GM23338 (cell line): ENCODE results near the gene ADPRHL1. TPM values are rescaled to one million over a fixed set of nuclear protein-coding genes. Genes with fewer than 3 reads are reported as not detected.

ENCODE experiments used
- ATAC-seq: fragments of 200-7000 bp; cut with Tn5 transposase; 3 replicates; pipeline ENCODE4 v1.9.1; 2020
- DNase-seq: peaks from one replicate; pipeline ENCODE4 v3.0.0-alpha.2; 2015; ENCODE audit warnings: low spot score
- H2AFZ ChIP-seq: fragments of 200-600 bp; sonication (generic); 2 replicates; pipeline ENCODE4 v1.8.0; 2016; ENCODE audit warnings: antibody characterized with exemption, mild to moderate bottlenecking, moderate library complexity
- H3F3A ChIP-seq: fragments of 200-600 bp; sonication (generic); replicated peaks from 2 replicates; pipeline ENCODE4 v1.8.0; 2017; ENCODE audit warnings: antibody characterized with exemption, mixed run types, low read depth
- H3K27ac ChIP-seq: fragments of 200-600 bp; sonication (generic); 2 replicates; pipeline ENCODE4 v1.6.1; 2016; ENCODE audit warnings: low read depth
- H3K27me3 ChIP-seq: fragments of 200-600 bp; sonication (generic); 2 replicates; pipeline ENCODE4 v1.8.0; 2016; ENCODE audit warnings: mild to moderate bottlenecking, mixed run types, moderate library complexity; ENCODE audit not compliant: insufficient read depth
- H3K36me3 ChIP-seq: fragments of 200-600 bp; sonication (generic); 2 replicates; pipeline ENCODE4 v1.8.0; 2016; ENCODE audit warnings: mild to moderate bottlenecking; ENCODE audit not compliant: insufficient read depth
- H3K4me1 ChIP-seq: fragments of 200-600 bp; sonication (generic); 2 replicates; pipeline ENCODE4 v1.8.0; 2016; ENCODE audit warnings: mild to moderate bottlenecking, moderate library complexity; ENCODE audit not compliant: insufficient read depth
- H3K4me2 ChIP-seq: fragments of 200-600 bp; sonication (generic); 2 replicates; pipeline ENCODE4 v1.7.1; 2017; ENCODE audit warnings: mixed run types
- H3K4me3 ChIP-seq: fragments of 200-600 bp; sonication (generic); 2 replicates; pipeline ENCODE4 v1.6.1; 2016; ENCODE audit warnings: mixed run types
- H3K79me2 ChIP-seq: fragments of 200-600 bp; sonication (generic); replicated peaks from 2 replicates; pipeline ENCODE4 v1.8.0; 2017; ENCODE audit warnings: mild to moderate bottlenecking; ENCODE audit not compliant: insufficient read depth
- H3K9me2 ChIP-seq: fragments of 200-600 bp; sonication (generic); 2 replicates; pipeline ENCODE4 v1.8.0; 2017; ENCODE audit not compliant: insufficient read depth
- H4K20me1 ChIP-seq: fragments of 200-600 bp; sonication (generic); replicated peaks from 2 replicates; pipeline ENCODE4 v1.8.0; 2017; ENCODE audit warnings: mild to moderate bottlenecking; ENCODE audit not compliant: insufficient read depth
- H3K27ac Mint-ChIP-seq: 2 replicates; pipeline ENCODE4 v1.8.0; 2020; ENCODE audit warnings: inconsistent platforms, mild to moderate bottlenecking, moderate library complexity, mixed read lengths
- H3K27me3 Mint-ChIP-seq: 3 replicates; pipeline ENCODE4 v1.8.0; 2022; ENCODE audit warnings: low read depth, mild to moderate bottlenecking, moderate library complexity, mixed read lengths, inconsistent platforms; ENCODE audit not compliant: insufficient read depth, poor library complexity
- H3K36me3 Mint-ChIP-seq: 3 replicates; pipeline ENCODE4 v1.8.0; 2021; ENCODE audit warnings: low read depth, mild to moderate bottlenecking, inconsistent platforms, moderate library complexity, mixed read lengths
- H3K4me1 Mint-ChIP-seq: 3 replicates; pipeline ENCODE4 v1.8.0; 2020; ENCODE audit warnings: mild to moderate bottlenecking, inconsistent platforms, mixed read lengths
- H3K4me3 Mint-ChIP-seq: 3 replicates; pipeline ENCODE4 v1.8.0; 2021; ENCODE audit warnings: moderate library complexity, mild to moderate bottlenecking, inconsistent platforms, mixed read lengths
- H3K9me3 Mint-ChIP-seq: 3 replicates; pipeline ENCODE4 v1.8.0; 2020; ENCODE audit warnings: moderate library complexity, mild to moderate bottlenecking, inconsistent platforms, mixed read lengths
- CREB1 ChIP-seq: fragments of 250-450 bp; sonication (Bioruptor Pico); IDR thresholded peaks from 2 replicates; pipeline ENCODE4 v1.5.0; 2020; ENCODE audit warnings: low read depth, mild to moderate bottlenecking, moderate library complexity
- CTCF ChIP-seq, 2 experiments: fragments of 200-600 bp in 1 of 2; sonication (generic) in 1 of 2; conservative IDR thresholded peaks; 2 replicates each; pipeline versions ENCODE4 v1.5.1 to v1.6.1; 2016 to 2017; ENCODE audit warnings: antibody characterized with exemption in 2 of 2, low read depth in 2 of 2, mild to moderate bottlenecking in 2 of 2, moderate library complexity in 1 of 2
- ETS1 ChIP-seq: IDR thresholded peaks from 2 replicates; pipeline ENCODE4 v1.6.1; 2016; ENCODE audit warnings: antibody characterized with exemption
- EZH2 ChIP-seq: fragments of 200-600 bp; sonication (generic); IDR thresholded peaks from one replicate; pipeline ENCODE4 v1.8.0; 2017; ENCODE audit warnings: antibody characterized with exemption, mild to moderate bottlenecking, low read depth; ENCODE audit not compliant: unreplicated experiment
- EZH2phosphoT487 ChIP-seq: fragments of 200-600 bp; sonication (generic); IDR thresholded peaks from one replicate; pipeline ENCODE4 v1.8.1; 2018; ENCODE audit warnings: antibody characterized with exemption; ENCODE audit not compliant: unreplicated experiment
- JUNB ChIP-seq: IDR thresholded peaks from one replicate; pipeline ENCODE4 v1.6.1; 2016; ENCODE audit warnings: antibody characterized with exemption; ENCODE audit not compliant: unreplicated experiment
- NANOG ChIP-seq: IDR thresholded peaks from 2 replicates; pipeline ENCODE4 v1.6.1; 2016; ENCODE audit warnings: antibody characterized with exemption, borderline replicate concordance
- POLR2AphosphoS5 ChIP-seq: IDR thresholded peaks from 2 replicates; pipeline ENCODE4 v1.6.1; 2016; ENCODE audit warnings: antibody characterized with exemption, low read depth
- REST ChIP-seq: IDR thresholded peaks from one replicate; pipeline ENCODE4 v1.6.1; 2018; ENCODE audit warnings: antibody characterized with exemption; ENCODE audit not compliant: unreplicated experiment
- STAT1 ChIP-seq: IDR thresholded peaks from one replicate; pipeline ENCODE4 v1.6.1; 2016; ENCODE audit warnings: antibody characterized with exemption; ENCODE audit not compliant: unreplicated experiment
- ZNF114 ChIP-seq: fragments of 250-450 bp; sonication (Bioruptor Pico); IDR thresholded peaks from 2 replicates; pipeline ENCODE4 v1.5.0; 2020; ENCODE audit warnings: mild to moderate bottlenecking, moderate library complexity
- ZNF331 ChIP-seq: fragments of 250-450 bp; sonication (Bioruptor Pico); IDR thresholded peaks from 2 replicates; pipeline ENCODE4 v1.5.0; 2020; ENCODE audit warnings: low read depth, mild to moderate bottlenecking, moderate library complexity
- ZNF462 ChIP-seq: fragments of 250-450 bp; sonication (Bioruptor Pico); IDR thresholded peaks from 2 replicates; pipeline ENCODE4 v1.5.0; 2020; ENCODE audit warnings: mild to moderate bottlenecking, moderate library complexity
- polyA plus RNA-seq: library from polyadenylated mRNA; unstranded; fragments of >200 nt; fragmentation: Nextera tagmentation; extraction: Ambion mirVana; gene quantifications from 2 replicates; pipeline ENCODE4 v1.2.1, GENCODE V29; 2016
- total RNA-seq: library from RNA; depleted of rRNA; stranded (reverse); fragments of >200 nt; shearing (Covaris generic); gene quantifications from 2 replicates; pipeline ENCODE4 v1.2.3, GENCODE V29; 2014

ADPRHL1 gene
- total and polyA plus RNA-seq, 2 experiments from 2014 or later, result 0.80 to 1.0 TPM

- H3K27ac Mint-ChIP-seq, result no peak overlapping the region
- TF ChIP-seq NANOG (no peak), ZNF331 (CRISPR knock-in tag) (no peak), REST (no peak), ZNF114 (no peak), STAT1 (no peak), CTCF (conservative IDR thresholded peaks at IDR 0.05; ENCODE audit: low read depth in 2 of 2) (no peak), ZNF462 (CRISPR knock-in tag) (no peak), EZH2 (no peak), ETS1 (no peak), CREB1 (no peak), EZH2phosphoT487 (no peak), JUNB (no peak), POLR2AphosphoS5 (no peak)
- H3F3A ChIP-seq, result peaks cover 11% of the 10 kb centered on the region; the same call in 1 of the 2 replicates
- H3K27ac ChIP-seq, result no peak overlapping the region
- DNase-seq (no peak), ATAC-seq (no peak)
- H3K4me1 Mint-ChIP-seq, result peaks cover 4% of the 10 kb centered on the region; the same call in 1 of the 3 replicates
- H3K9me3 Mint-ChIP-seq, result no peaks in the 10 kb centered on the region; the same call in 2 of the 3 replicates
- no peaks in the 10 kb centered on the region for H3K79me2 ChIP-seq
- H3K4me2 ChIP-seq, result no peak overlapping the region
- no peaks in the 10 kb centered on the region for H3K4me1 ChIP-seq
- H3K36me3 ChIP-seq, result no peaks in the 10 kb centered on the region
- H3K4me3 Mint-ChIP-seq, result no peak overlapping the region
- no peak overlapping the region for H2AFZ ChIP-seq
- H3K4me3 ChIP-seq, result no peak overlapping the region
- no peaks in the 10 kb centered on the region for H3K9me2 ChIP-seq
- H3K36me3 Mint-ChIP-seq, result peaks cover 12% of the 10 kb centered on the region
- H4K20me1 ChIP-seq, result no peaks in the 10 kb centered on the region
- peaks cover 7% of the 10 kb centered on the region for H3K27me3 Mint-ChIP-seq
- H3K27me3 ChIP-seq, result no peaks in the 10 kb centered on the region
These were observed 5.7 kb downstream of the ADPRHL1 start for GRCh38 chr13:113447596-113447995.
